GM19351 (cell line): ENCODE data around the gene GLI2.

Experiments used
- ATAC-seq: cut with Tn5 transposase; IDR thresholded peaks from one replicate; pipeline ENCODE4 v1.9.1; 2021; ENCODE audit warnings: mild to moderate bottlenecking, moderate library complexity; ENCODE audit not compliant: unreplicated experiment

Gene GLI2

DNA sequence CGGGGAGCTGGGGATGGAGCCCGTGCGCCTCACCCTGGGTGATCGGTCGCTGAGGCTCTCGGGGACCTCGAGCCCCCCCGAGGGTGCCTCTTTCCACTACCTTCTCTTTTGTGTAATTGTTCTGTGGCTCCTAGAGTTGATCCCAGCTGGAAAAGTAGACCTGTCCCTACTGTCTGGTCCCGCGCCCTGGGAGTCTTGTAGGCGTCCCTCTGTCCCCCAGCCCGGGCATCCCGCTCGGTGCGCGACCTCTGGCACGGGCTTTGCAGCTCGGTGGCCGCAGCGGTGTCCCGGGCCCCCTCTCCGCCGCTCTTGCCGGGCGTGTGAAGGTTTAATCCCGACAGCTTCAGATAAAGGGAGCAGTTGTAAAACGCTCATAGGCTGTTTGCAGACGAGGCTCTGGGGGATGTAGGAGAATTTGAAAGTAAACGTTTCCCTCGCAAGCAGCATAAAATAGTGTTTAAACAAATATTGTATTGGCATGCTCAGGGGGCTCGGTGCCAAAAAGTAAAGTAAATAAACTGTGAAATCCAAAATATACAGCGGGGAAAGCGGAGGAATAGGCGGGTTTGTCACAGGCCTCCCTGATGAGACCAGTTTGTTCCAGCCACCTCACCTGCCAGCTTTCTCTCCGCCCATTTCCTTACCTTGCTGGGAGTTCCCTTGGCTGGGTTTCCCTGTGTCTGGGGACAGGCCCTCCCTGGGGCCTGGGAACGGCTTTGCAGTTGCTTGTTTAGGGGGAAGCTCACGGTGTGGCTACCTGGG, 1.9 kb downstream of the GLI2 start:
- ATAC-seq: no peak

DNA sequence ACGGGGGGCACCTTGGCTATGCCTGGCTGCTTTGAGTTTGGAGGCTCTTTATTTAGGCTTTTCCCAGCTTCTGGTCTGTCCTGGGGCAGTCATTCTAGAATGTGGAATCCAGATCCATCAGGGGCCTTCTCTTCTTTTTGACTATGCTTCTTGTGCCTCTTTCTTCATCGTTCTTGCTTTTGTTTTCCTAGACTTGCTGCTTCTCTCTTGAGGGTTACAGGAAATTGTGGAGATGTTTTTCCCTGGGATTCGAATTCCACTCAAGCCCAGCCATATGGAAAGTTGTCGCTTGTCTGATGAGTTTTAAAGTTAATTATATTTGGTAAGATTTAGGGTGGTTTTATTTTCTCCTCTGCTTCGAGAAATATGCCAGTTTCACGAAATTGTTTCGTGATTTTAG, 2.4 kb downstream of the GLI2 start:
- no peak for ATAC-seq

DNA sequence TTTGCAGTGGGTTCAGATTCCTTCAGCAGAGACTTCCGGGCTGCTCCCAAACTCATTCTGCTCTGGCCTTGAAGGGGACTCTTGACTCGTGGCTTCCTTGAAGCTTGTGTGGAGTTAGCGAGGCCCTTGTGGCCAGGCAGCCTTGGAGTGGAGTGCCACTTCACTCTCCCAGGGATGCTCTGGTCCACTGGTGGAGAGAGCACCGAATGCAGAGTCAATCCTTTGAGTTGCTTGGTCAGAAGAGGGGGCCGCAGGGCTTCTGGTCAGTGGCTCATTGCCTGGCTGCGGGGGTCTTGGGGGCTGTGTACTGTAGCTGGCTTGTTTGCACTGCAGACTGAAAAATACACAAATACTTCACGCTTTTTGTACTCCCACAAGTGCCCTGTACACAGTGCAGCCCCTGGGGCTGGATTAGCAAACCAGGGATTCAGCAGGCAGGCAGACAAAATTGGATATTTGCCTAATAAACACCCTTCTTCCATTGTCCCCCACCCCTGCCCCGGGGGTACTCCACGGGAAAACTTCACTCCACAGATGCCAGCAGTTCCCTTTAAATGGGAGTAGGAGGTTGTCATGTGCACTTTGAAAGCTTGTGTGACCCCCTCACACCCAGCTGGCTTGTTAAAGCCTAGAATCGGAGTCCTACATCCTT, 3.2 kb downstream of the GLI2 start:
- ATAC-seq: no peak

DNA sequence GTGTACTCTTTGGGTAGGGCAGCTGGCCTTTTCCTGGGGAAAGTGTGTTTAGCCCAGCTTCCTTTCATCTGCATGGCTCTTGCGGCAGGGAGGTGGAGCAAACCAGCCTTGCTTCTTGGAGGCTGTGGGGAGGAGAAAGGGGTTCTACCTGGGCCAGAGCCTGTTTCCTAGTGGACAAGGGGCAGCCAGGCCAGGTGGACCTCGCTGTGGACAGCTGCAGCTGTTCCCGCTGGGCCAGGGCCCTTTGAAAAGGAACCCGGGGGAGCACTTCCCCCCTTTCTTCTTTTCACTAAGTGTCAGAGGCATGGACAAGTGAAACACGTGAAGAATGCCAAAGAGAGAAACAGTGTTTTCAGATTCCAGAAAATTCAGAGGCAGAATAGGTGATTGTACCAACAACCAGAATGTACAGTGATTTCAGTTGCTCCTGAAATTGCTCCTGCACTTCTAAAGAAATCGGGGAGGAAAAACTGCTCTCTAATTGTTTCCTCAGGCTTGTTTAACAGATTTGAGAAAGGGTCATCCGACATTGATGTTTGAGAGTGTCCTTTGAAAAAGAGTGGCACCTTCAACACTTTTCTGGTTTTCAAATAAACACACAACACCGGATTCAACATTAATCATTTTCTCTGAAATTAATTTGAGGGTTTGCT, 3.9 kb downstream of the GLI2 start:
- no peak for ATAC-seq

DNA sequence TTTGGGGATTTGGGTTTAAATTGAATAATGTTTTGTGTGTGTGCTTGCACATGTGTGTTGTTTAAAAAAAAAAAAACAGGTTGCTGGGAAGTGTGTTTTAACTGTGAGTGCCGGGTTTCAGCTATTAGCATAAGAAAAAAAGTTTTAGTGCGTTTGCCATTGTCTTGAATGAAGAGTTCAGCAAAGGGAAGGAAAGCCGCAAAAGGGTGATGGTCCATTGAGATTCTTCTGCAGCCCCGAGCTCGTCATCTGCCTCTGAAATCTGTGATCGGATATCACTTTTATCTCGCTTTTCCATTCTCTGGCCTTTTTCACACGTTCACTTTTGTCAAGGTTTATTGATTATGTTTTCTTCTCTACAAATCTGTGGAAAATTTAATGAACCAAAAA, 4.7 kb downstream of the GLI2 start:
- ATAC-seq: no peak

DNA sequence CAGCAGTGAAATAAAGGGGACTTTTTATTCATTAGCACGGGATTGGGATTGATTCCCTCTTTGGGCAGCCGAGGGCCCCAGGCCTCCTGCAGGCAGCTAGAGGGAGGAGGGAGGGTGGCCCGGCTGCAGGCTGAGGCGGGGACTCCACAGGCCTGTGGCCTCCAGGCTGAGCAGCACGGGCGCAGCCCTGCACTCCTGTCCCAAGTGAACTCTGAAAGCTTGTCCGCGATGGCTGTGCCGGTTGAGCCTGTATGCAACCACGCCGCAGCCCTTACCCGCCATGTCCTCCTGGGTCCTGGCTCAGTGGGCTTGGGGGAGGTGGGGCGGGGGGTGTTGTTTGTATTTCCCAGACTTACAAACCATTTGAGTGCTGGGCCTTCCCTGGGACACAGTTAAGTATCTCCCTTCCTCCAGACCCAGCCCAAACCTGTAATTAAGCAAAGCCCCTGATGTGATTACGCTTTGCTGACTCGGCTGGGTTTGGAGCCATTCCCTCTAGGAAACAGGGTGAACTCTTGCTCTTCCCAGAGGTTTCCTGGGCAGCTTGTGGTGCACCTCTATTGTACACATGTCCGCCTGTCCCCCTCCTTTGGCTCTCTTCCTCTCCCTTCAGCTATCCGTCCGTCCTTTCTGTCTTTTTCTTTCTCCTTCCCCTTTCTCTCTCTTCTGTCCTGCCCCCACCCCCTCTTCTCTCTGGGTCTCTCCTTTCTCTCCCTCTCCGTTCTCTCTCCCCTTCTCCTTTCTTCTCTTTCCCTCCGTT, 5.3 kb downstream of the GLI2 start:
- no peak for ATAC-seq

DNA sequence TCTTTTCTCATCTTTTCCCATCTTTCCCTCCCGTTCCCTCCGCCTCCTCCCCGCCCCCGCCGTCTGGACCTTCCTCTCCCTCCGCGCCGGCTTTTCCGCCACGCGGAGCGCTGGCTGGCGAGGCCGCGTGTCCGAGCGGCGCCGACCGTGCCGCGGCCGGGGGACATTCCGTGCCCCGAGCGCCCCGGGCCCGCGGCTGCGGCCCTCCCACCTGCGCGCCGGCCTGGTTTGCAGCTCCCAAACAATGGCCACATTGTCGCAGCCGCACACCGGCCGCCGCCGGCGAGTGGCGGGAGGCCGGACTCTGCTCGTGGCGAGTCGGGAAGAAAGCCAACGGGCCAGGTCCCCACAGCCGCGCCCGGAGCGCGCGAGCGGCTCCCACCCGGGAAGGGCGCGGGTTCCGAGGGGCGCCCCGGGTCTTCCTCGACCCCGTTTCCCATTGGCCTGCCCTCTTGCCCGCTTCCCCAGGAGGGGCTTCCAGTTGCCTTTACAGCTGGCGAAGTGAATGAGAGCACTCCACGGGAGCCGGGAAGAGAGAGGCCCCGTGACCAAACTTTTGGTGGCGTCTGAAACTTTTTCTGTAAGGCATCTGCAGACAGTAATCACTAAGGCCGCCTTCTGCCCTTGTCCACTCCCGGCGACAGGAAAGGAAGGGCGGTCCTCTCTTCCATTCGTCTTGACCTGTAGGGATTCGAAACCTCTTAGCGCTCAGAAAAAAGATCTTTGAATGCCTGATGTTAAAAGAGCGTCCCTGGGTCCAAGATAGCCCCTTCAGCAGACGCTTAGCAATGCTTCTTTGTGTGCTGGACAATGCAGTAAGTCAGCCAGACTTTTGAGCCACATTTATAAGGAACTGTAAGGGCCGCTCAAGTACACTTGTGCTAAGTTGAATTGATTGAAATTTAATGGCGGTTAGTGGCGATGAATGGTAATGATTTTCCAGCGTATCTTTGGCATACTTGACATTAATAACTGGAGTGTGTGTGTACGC, 6.2 kb downstream of the GLI2 start:
- ATAC-seq: no peak

DNA sequence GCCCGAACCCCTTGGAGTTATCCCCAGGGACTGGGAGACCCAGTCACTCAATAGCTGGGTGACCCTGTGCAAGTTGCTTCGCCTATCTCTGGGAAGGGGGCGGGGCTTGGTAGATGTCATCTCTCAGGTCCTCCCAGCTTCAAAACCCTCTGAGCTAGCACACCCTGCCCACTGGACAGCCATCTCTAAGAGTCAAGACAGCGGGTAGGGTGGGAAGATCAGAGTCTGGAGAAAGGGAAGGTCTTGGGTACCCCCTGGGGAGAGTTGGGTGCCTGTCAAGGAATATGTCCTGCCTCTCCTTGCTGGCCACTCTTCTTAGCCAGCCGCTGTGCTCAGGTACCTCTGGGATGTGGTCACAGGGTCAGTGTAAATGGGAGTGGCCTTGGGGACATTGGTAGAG, 8.0 kb downstream of the GLI2 start:
- no peak for ATAC-seq

DNA sequence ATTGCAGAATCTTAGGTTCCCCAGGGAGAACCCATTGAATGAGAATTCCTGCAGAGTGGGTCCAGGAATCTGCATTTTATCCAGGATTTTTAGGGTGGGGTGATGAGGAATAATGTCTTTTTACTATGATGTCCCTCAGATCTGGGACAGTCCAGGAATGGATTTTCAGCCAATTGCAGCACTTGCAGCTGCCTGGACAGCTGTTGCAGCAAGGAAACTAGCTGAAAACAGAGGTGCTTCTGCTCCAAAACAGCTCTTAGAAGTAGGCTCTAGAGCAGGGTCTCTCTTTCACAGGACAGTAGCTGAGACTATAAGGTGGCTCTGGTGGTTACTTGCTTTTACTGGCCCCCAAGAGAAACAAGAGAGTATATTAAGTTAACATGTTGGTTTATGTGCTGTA, 9.1 kb downstream of the GLI2 start:
- ATAC-seq: no peak

DNA sequence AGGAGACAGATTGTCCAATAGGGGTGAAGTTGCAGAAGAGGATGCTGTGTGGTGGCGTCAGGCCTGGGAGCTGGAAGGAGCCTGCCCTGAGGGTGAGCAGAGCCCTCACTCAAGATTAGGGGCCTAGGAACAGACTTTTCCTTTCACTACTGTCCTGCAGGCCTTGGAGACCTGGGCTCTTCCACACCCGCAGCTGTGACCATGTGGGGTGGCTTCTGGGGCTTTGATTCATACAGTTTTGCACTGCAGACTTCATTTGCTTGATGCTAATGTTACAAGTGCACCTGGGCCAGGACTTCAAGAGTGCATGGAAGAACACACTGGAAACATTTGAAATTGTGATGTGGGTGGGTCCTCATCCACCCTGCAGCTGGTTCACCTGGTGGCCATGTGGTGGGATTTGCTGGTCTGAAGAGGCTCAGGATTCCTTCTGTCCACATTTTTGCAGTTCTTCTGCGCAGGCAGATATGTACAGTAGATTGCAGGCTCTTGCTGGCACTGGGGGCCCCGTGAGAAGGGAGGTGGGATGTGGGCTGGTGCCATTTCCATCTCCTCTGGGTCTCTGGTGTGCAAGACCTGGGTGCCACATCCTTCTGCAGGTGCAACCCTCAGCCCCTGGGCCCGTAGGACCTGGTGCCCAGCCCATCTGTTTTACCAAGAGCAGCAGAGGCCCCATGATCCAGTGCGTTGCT, 9.9 kb downstream of the GLI2 start:
- ATAC-seq: no peak

DNA sequence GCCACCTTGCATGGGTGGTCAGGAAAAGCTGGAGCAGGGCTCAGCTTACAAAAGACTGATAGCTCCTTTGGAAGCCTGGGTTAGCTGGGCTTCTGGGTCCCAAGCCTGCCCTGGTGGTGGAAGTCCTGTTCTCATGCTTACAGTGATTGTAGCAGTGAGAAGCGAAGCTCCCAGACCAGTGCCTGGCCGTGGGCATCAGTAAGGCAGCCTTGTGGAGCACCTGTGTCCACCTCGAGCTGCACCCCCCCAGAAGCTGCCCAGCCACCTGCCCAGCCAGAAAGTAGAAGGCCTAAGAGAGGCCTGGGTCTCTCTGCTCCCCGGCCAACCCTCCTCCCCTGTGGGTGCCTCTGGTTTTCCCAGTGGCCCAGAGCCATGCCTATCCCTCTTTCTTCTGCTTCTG, 10.5 kb downstream of the GLI2 start:
- no peak for ATAC-seq

DNA sequence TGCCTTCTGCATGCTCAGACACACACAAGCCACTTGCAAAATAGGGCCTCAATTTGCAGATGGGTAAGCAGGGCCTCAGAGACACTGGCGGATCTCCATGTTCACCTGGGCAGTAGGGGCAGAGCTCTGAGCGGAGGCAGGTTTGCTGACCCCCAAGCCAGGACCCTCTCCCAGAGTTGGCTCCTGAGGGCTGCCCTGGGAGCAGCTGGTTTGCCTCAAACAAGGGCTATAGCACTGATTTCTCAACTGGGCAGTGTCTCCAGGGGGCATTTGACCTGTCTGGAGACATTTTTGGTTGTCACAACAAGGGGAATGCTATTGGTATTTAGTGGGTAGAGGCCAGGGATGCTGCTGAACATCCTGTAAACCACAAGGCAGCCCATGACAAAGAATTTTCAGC, 11.6 kb downstream of the GLI2 start:
- no peak for ATAC-seq

DNA sequence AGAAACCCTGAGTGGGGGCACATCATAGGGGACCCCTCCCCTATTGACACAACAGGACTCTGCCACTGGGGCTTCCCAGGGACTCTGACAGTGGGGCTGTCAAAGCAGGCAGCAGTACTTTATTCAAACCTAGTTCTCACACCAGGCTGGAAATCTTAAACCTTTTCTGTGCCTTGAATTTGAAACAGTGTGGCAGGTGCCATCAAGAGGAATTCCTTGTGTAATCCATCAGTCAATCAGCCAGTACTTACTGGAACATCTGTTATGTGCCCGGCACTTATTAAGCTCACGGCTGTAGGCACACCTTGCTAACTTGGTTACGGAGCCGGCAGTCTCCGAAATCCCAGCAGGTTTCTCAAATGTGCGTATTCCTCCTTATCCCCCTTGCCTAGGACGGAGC, 12.0 kb downstream of the GLI2 start:
- no peak for ATAC-seq

DNA sequence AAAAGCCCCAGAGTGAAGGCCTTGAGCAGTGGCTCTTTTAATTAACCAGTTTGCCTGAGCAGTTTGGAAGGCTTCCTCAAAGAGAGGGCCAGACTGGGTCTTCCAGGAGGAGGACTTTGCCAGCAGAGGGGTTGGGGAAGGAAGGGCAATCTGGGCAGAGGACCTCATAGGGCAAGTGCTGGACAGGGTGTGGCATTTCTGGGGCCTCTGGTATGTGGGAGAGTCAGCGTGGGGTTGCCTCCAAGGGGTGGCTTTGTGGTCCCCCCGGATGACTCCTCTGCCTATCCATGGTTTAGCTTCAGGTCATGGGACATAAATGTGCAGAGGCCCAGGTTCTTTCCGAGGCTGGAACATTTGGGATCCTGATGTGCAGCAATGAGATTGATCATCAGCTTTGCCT, 12.6 kb downstream of the GLI2 start:
- ATAC-seq: no peak

DNA sequence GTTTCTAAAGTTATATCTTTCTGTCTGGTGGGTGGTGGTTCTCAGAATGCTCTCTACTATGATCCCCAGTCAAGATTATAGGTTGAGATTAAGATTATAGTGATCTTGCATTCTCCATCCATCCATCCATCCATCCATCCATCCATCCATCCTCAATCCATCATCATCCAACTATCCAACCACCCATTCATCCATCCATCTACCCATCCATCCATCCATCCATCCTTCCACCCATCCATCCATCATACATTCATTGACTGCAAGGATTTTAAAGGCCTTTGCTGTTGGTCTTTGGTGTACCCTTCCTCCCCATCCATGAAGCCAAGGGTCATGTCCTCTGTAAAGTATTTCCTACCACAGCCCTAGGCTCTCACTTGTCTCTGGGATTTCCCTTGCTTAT, 13.1 kb downstream of the GLI2 start:
- ATAC-seq: no peak

DNA sequence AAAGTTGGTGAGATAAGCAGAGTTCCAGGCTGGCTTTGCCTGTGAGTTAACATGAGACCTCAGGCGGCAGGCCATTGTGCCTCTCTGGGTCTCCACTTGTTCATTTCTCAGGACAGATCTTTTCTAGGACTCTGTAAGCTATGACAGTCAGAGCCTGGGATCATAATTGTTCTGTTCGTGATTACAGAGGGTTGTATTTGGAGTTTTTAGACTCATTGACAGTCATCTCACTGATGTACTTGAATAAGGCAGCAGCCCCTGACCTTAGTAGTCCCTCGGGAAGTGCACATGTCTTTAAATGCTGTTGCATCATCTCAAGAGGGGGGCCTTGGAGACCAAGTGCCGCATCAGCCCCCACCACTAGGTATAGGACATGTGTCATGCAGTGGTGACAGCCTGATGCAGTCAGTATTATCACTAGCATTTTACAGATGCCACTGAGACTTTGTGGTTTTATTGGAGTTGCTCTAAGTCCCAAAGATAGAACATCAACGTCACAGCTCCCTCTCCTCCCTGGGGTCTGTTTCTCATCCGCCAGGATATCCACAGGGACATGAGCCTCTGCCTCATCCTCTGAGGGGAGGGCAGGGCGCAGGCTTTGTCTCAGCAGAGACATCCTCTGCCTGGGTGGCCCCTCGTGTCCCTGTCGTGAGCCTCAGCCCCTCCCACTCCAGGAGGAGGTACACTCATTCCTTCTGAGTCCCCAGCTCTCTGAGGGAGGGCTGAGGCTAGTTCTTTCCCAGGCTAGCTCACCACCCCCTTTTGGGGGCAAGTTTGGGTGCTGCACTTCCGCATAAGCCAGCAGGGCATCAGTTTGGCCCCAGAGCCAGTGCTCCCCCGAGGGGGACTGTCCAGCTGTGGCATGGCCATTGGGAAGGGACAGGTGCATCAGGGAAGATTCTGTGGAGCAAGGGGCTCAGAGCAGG, 14.1 kb downstream of the GLI2 start:
- ATAC-seq: no peak

DNA sequence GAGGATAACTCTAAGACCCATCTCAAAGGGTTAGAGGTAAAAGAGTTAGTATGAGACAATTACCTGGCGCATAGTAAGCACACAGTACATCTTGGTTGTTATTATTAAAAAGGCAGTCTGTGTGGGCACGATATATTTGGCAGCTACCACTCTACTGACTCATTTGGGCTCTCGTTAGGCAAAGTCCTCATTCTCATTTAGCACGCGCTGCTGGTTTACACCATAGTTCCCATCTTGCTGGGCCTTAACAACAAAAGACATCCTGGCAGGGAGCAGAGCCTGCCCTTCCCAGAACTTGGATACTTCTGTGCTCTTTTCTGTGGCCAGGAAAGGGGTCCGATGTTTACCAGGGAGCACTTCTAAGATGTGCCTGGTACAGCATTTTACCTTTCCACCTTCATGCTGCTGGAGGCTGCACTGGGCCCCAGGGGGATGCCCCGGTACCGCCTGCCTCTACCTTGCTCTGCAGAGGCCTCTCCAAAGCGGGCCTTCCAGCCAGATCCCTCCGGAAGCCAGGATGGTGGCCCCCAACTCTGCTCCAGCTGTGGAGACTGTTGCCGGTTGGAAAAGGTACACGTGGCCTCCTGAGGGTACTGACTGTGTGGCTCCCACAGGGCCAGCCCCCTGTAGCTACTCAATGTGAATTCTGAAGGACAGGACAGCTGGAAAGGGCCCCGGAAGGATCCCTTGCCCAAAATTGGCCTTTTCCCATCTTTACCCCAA, 15.0 kb downstream of the GLI2 start:
- no peak for ATAC-seq

DNA sequence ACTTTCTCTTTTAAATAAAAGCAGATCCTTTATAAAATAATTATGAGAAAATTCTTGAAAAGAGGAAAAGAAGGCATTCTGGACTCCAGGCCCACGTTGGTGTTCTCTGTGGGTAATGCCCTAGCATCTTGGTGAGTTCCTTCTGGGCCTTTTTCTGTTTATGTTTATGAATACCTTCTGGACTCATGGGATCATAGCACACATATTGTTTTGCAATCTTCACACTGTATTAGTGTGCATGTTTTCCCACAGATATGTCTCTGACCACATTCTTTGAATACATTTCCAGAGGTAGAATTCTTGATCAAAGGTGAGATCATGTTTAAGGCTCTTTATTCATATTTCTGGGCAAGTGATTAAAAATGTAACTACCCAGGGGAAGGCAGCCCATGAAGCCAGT, 15.9 kb downstream of the GLI2 start:
- ATAC-seq: no peak
